Coronary artery (tissue), 2 donors: ENCODE results near the gene CES4A.
A peak's percentile ranks its signal among the peaks of the same experiment; 100 is the strongest.

Source experiments
- DNase-seq: peaks from one replicate; pipeline ENCODE4 v3.0.0-alpha.2; 2017; ENCODE audit warnings: low spot score
- H3K27ac ChIP-seq, 2 donors: fragments of 200-600 bp; sonication (generic); one replicate each; pipeline ENCODE4 v1.5.1; 2016 to 2019
- H3K4me3 ChIP-seq: fragments of 200-600 bp; sonication (generic); 2 replicates; pipeline ENCODE4 v1.5.1; 2016; ENCODE audit warnings: mild to moderate bottlenecking, moderate library complexity
- CTCF ChIP-seq: fragments of 200-600 bp; sonication (generic); IDR thresholded peaks from one replicate; pipeline ENCODE4 v1.5.1; 2019; ENCODE audit warnings: antibody characterized with exemption

Gene CES4A

GRCh38 chr16:67023689-67024088 lies 35.3 kb downstream of the CES4A start:
- H3K27ac ChIP-seq: no peak overlapping the region
- no peak for DNase-seq
- TF ChIP-seq CTCF: no peak
- no peak overlapping the region for H3K4me3 ChIP-seq

DNA sequence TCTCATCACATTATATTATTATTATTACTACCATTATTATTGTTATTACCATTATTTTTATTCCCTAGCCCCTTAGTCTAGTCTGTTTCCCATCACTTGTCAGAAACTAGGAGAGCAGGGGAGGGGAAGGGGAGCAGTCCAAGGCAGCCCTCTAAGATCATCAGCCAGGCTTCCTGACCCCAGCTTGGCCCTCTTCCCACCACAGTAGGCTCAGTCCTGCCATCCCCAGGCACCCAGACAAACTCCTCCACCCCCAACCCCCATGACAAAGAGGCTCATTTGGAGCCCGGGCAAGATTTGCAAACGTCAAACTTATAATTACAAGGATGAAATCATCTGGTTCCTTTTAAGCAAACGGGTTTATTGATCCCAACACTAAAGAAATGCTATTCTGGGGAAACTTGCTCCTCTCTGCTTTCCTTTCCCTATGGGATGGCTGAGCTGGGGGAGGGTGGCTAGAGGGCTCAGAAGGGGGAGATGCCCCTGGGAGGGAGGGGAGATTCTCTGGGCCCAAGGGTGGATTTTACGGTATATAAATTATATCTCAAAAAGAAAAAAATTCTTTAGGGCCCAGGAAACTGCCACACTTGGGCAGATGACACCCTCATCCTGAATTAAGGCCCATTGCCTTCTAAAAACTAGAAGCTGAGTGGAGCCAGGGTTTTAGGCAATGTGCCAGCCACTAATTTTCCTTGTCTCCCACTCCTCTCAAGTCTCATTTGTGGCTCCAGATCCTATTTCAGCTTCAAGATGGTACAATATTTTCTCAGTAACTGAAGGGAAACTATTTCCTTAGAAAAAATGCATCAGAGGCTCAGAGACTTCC lies 36.2 kb downstream of the CES4A start:
- peak; percentile 45 for DNase-seq
- Histone ChIP-seq H3K27ac (no peak overlapping the region), H3K4me3 (no peak overlapping the region)
- TF ChIP-seq CTCF: no peak

- Histone ChIP-seq H3K4me3 (no peak overlapping the region), H3K27ac (no peak overlapping the region)
- no peak for TF ChIP-seq CTCF
- no peak for DNase-seq
Measured at GRCh38 chr16:67025210-67025550, 36.8 kb downstream of the CES4A start.

GRCh38 chr16:67026570-67026969 lies 38.2 kb downstream of the CES4A start:
- Histone ChIP-seq H3K27ac (no peak overlapping the region), H3K4me3 (no peak overlapping the region)
- TF ChIP-seq CTCF: no peak
- DNase-seq: peak; percentile 52

- no peak for TF ChIP-seq CTCF
- no peak overlapping the region for H3K4me3 ChIP-seq
- DNase-seq: peak; percentile 45
- no peak overlapping the region for H3K27ac ChIP-seq
Measured at GRCh38 chr16:67027046-67027445, 38.7 kb downstream of the CES4A start.

DNA sequence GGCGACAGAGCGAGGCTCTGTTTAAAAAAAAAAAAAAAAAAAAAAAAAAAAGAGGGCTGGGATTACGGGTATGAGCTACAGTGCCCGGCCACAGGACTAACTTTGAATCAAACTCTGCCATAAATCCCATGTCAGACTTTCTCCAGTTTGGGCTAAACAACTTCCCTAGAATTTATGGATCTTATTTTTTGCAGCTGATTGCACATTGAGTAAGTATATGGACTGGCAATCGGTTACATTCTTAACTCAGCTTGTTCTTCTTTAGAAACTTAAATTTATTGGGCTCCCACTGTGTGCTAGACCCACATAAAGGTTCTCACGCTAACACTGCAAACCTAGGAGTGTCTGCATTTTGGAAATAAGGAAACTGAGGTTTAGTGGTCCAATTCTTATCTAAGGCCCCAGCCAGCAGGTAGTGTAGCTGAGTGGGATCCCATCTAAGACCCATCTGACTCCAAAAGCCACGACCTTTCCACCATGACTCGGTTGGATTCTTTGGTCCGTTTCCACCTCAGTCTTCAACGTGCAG lies 39.8 kb downstream of the CES4A start:
- Histone ChIP-seq H3K4me3 (peak overlapping the region; percentile 91), H3K27ac (peak overlapping the region; percentile 93 to 97)
- no peak for TF ChIP-seq CTCF
- no peak for DNase-seq

DNA sequence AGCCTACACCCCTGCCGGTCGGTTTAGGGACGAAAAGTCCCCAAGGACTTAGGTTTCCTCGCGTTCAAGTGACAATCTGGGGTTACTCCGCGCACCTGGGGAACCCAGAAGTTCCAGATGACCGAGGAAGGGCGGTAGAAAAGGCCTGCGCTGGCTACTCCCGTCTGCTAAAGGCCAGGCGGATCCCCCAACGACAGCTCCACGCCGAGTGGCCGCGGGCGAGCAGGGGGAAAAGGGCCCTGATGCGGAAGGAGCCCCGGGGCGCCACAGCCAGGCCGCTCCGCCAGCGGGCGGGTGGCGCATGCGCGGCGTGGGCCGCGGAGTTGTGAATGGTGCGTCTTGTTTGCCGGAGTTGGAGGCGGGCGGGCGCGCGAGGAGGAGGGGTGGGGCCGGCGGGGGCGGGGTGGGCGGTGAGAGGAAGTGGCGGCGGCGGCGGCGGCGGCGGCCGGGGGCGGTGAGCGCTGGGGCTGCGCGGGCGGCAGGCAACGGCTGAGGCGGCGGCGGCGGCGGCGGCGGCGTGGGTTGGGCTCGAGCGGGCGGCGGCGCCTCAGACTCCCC lies 40.4 kb downstream of the CES4A start, which contains the start of gene CBFB:
Gene CBFB, plus strand, starts transcription at position 454 of the 558 bp plus-strand sequence. CDS start 259 bp downstream, outside the sequence.
- peak within 1 kb of the TSS; percentile 91 for H3K4me3 ChIP-seq
- no peak for TF ChIP-seq CTCF
- peak; percentile 92 for DNase-seq

More for the DNA sequence above, 40.4 kb downstream of the CES4A start, which contains the start of gene CBFB:
- peak within 1 kb of the TSS; percentile 93 to 97 for H3K27ac ChIP-seq
